Medulla oblongata (tissue), 1 donor: Measurements from ENCODE around the gene MICOS13.

Experiments
- DNase-seq: peaks from one replicate; pipeline ENCODE4 v3.0.0-alpha.2; 2015; ENCODE audit errors: extremely low spot score

Gene MICOS13

GRCh38 chr19:5628461-5628860 lies 51.9 kb downstream of the MICOS13 start:
- DNase-seq: no peak
